ENCODE data around the gene ZNF205. TPM values are rescaled to one million over a fixed set of nuclear protein-coding genes. Genes with fewer than 3 reads are reported as not detected.
A peak's percentile ranks its signal among the peaks of the same experiment; 100 is the strongest.

Gene ZNF205
- total RNA-seq, 2 experiments from 2014 or later: not detected

GRCh38 chr16:3123986-3124886 lies 11.8 kb downstream of the ZNF205 start:
- Mint-ChIP-seq H3K4me3 (peak overlapping the region; percentile 88), H3K36me3 (ENCODE audit: low read depth) (peaks cover 20% of the 10 kb centered on the region), H3K27me3 (no peaks in the 10 kb centered on the region), H3K9me3 (no peaks in the 10 kb centered on the region), H3K27ac (peak overlapping the region; percentile 98), H3K4me1 (peaks cover 48% of the 10 kb centered on the region)
- ChIA-PET CTCF (interaction anchor here (0.8 to 11.8 kb wide), 5 partner anchors 11 to 93 kb away, joined by 3 to 254 read pairs (median 177); partner anchors contain the start of genes ZNF213 and ZSCAN10), POLR2A (interaction anchor here (0.7 to 6.6 kb wide), 13 partner anchors 11 to 103 kb away, joined by 3 to 100 read pairs (median 5); partner anchors contain the start of genes HCFC1R1, IL32, THOC6 and ZNF213)
- DNase-seq: peak; percentile 98

DNA sequence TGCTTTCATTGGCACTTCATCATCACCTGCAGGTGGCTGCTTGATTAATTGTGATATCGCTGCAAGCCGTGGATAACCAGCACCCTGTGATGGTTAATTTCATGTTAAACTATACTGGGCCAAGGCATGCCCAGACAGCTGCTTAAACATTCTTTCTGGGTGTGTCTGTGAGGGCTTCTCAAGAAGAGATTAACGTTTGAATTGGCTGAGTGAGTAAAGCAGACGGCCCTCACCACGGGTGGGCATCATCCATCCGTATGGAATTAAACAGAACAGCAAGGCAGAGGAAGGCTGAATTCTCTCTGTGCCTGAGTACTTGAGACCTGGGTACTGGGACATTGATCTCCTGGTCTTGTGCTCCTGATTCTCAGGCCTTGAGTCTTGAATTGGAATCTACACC lies 15.4 kb downstream of the ZNF205 start:
- ChIA-PET CTCF (interaction anchor here (1.0 to 11.8 kb wide), 12 partner anchors 10 to 120 kb away, joined by 3 to 254 read pairs (median 23); partner anchors contain the start of genes HCFC1R1, THOC6, TNFRSF12A and ZNF205), POLR2A (interaction anchor here (0.9 to 6.6 kb wide), 7 partner anchors 25 to 69 kb away, joined by 3 to 100 read pairs (median 4); partner anchors contain the start of gene IL32)
- Mint-ChIP-seq H3K9me3 (no peaks in the 10 kb centered on the region), H3K4me3 (peak overlapping the region; percentile 62), H3K4me1 (peaks cover 65% of the 10 kb centered on the region), H3K27me3 (no peaks in the 10 kb centered on the region), H3K36me3 (ENCODE audit: low read depth) (peaks cover 34% of the 10 kb centered on the region), H3K27ac (peak overlapping the region; percentile 11)
- DNase-seq: no peak

GRCh38 chr16:3129137-3130131 lies 17.0 kb downstream of the ZNF205 start:
- POLR2A ChIA-PET: interaction anchor here (0.6 to 6.6 kb wide), 32 partner anchors 15 to 272 kb away, joined by 3 to 100 read pairs (median 5); partner anchors contain the start of genes IL32 and ZNF174
- Mint-ChIP-seq H3K27ac (peak overlapping the region; percentile 87), H3K4me1 (peaks cover 66% of the 10 kb centered on the region), H3K27me3 (no peaks in the 10 kb centered on the region), H3K9me3 (no peaks in the 10 kb centered on the region), H3K4me3 (peak overlapping the region; percentile 91), H3K36me3 (ENCODE audit: low read depth) (peaks cover 36% of the 10 kb centered on the region)
- CTCF ChIA-PET: interaction anchor here (0.6 to 11.8 kb wide), 48 partner anchors 9 to 875 kb away, joined by 3 to 254 read pairs (median 6); partner anchors contain the start of genes CLUAP1, HCFC1R1, IL32 and THOC6
- DNase-seq: peak; percentile 82

- CTCF ChIA-PET: interaction anchor here (0.7 to 11.8 kb wide), 14 partner anchors 13 to 312 kb away, joined by 3 to 254 read pairs (median 6); partner anchors contain the start of gene ZSCAN10
- Mint-ChIP-seq H3K9me3 (no peaks in the 10 kb centered on the region), H3K27me3 (no peaks in the 10 kb centered on the region), H3K4me3 (no peak overlapping the region), H3K36me3 (ENCODE audit: low read depth) (peaks cover 29% of the 10 kb centered on the region), H3K27ac (peak overlapping the region; percentile 38), H3K4me1 (peaks cover 60% of the 10 kb centered on the region)
- peak; percentile 51 for DNase-seq
- POLR2A ChIA-PET: interaction anchor here (1.1 to 1.4 kb wide), 4 partner anchors 26 to 73 kb away, joined by 3 to 7 read pairs (median 4); no protein-coding TSS in a partner anchor
Observed at GRCh38 chr16:3131755-3132377, 19.5 kb downstream of the ZNF205 start.

DNA sequence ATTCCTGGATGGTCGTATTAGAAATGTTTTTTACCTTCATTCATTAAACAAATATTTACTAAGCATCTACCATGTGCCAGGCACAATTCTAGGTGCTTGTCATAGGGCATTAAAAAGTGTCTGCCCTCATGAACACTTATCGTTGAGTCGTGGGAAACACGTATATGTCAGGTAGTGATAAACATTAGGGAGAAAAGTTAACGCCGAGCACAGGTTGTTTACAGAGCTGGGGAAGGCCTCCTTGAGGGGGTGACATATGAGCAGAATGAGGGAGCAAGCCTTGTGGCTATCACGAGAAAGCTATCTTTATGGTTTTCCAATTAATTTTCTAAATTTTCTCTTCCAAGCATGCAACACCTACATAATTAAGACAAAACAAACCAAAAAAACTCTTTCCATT lies 21.5 kb downstream of the ZNF205 start:
- DNase-seq: no peak
- H3K36me3 Mint-ChIP-seq (ENCODE audit: low read depth): peaks cover 22% of the 10 kb centered on the region
- H3K4me3 Mint-ChIP-seq: peak overlapping the region; percentile 97
- no peaks in the 10 kb centered on the region for H3K9me3 Mint-ChIP-seq
- peaks cover 46% of the 10 kb centered on the region for H3K4me1 Mint-ChIP-seq
- ChIA-PET POLR2A (interaction anchor here (0.8 to 5.0 kb wide), 28 partner anchors 8 to 164 kb away, joined by 3 to 51 read pairs (median 8); partner anchors contain the start of genes HCFC1R1, IL32, THOC6 and TNFRSF12A), CTCF (interaction anchor here (2.1 to 11.8 kb wide), 6 partner anchors 16 to 102 kb away, joined by 12 to 254 read pairs (median 39); partner anchors contain the start of gene ZSCAN10)
- peak overlapping the region; percentile 88 for H3K27ac Mint-ChIP-seq
- no peaks in the 10 kb centered on the region for H3K27me3 Mint-ChIP-seq

DNA sequence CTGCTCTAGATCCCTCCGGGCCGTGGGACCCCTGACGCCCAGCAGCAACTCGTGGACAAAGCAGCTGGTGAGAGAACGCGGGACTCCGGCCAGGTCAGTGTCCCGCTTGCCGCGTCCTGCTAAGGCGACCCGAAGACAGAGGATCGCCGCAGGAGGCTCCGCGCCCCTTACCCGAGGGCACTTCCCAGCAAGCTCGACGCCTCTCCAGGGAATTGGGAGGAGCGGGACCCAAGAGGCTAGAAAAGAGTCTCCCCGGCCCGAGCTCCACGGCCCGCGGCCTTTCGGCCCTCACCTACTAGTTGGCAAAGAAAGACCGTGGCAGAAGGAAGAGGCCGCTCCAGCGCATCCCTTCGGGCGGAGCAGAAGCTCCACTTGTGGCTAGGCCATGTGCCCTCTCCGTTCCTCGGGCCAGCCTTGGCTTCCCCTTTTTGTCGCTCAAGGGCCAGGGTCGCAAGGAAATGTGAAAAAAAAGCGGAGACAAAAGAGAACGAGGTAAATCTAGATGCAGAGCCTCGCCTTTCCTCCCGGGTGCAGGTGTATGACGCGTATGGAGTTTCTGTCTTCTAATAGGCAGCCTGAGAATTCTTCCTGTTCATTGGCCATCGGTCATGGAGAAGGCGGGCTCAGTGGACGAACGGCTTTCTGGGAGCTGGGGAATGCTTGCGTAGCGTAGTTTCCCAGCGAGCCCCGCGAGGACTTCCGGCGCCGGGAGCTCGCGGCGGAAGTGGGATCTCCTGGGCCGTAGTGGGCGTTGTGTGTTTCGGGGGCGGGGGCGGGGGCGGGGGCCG lies 22.1 kb downstream of the ZNF205 start, which contains the start of gene ZNF213:
Gene ZNF213 (plus strand): TSS at position 692 of the 788 bp plus-strand sequence. CDS start 2,252 bp downstream, outside the sequence.
- ChIA-PET CTCF (interaction anchor here (0.6 to 11.8 kb wide), 23 partner anchors 10 to 323 kb away, joined by 3 to 254 read pairs (median 4); partner anchors contain the start of genes PAQR4 and ZSCAN10), POLR2A (interaction anchor here (0.6 to 5.0 kb wide), 43 partner anchors 9 to 452 kb away, joined by 3 to 51 read pairs (median 5); partner anchors contain the start of genes HCFC1R1, IL32, KCTD5 and PKMYT1)
- Mint-ChIP-seq H3K4me3 (peak within 1 kb of the TSS; percentile 97), H3K4me1 (peaks cover 40% of the 10 kb centered on the region), H3K27ac (peak within 1 kb of the TSS; percentile 88), H3K9me3 (no peaks in the 10 kb centered on the region), H3K27me3 (no peaks in the 10 kb centered on the region), H3K36me3 (ENCODE audit: low read depth) (peaks cover 21% of the 10 kb centered on the region)
- DNase-seq: peak; percentile 96

GRCh38 chr16:3135126-3135715 lies 22.8 kb downstream of the ZNF205 start:
- Mint-ChIP-seq H3K27ac (peak overlapping the region; percentile 85), H3K4me1 (peaks cover 33% of the 10 kb centered on the region), H3K4me3 (peak overlapping the region; percentile 97), H3K27me3 (no peaks in the 10 kb centered on the region), H3K9me3 (no peaks in the 10 kb centered on the region), H3K36me3 (ENCODE audit: low read depth) (peaks cover 19% of the 10 kb centered on the region)
- POLR2A ChIA-PET: interaction anchor here (0.6 to 5.0 kb wide), 34 partner anchors 9 to 819 kb away, joined by 3 to 51 read pairs (median 6); partner anchors contain the start of genes IL32, KCTD5, PKMYT1 and TNFRSF12A
- CTCF ChIA-PET: interaction anchor here (0.6 to 11.8 kb wide), 24 partner anchors 10 to 322 kb away, joined by 3 to 254 read pairs (median 4); partner anchors contain the start of genes PAQR4 and ZSCAN10
- no peak for DNase-seq

DNA sequence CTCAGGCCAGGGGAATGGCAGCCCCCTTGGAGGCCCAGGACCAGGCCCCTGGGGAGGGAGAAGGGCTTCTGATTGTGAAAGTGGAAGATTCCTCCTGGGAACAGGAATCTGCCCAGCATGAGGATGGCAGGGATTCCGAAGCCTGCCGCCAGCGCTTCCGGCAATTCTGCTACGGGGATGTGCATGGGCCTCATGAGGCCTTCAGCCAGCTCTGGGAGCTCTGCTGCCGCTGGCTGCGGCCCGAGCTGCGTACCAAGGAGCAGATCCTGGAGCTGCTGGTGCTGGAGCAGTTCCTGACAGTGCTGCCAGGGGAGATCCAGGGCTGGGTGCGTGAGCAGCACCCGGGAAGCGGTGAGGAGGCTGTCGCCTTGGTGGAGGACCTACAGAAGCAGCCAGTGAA lies 24.9 kb downstream of the ZNF205 start:
- H3K4me3 Mint-ChIP-seq: no peak overlapping the region
- no peaks in the 10 kb centered on the region for H3K27me3 Mint-ChIP-seq
- H3K9me3 Mint-ChIP-seq: no peaks in the 10 kb centered on the region
- CTCF ChIA-PET: interaction anchor here (1.0 to 7.6 kb wide), 4 partner anchors 8 to 133 kb away, joined by 3 to 56 read pairs (median 4); no protein-coding TSS in a partner anchor
- H3K36me3 Mint-ChIP-seq (ENCODE audit: low read depth): peaks cover 15% of the 10 kb centered on the region
- H3K27ac Mint-ChIP-seq: no peak overlapping the region
- H3K4me1 Mint-ChIP-seq: peaks cover 23% of the 10 kb centered on the region
- POLR2A ChIA-PET: interaction anchor here (0.6 to 5.0 kb wide), 4 partner anchors 9 to 36 kb away, joined by 3 to 51 read pairs (median 6); no protein-coding TSS in a partner anchor
- DNase-seq: no peak

DNA sequence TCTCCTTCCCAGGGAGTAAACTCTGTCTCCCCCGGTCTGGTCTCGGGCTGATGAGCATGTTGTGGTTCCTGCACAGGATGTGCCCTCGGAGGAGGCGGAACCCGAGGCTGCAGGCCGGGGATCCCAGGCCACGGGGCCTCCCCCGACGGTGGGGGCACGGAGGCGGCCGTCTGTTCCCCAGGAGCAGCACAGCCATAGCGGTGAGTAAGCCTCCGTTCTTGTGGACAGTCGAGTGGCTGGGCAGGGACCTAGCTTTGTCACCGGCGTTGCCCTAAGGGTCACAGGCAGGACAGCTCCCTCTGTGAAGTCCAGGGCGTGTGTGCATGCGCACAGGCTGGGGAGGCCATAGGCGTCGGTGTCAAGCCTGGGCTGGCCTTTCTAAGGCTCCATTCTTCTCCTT lies 26.0 kb downstream of the ZNF205 start:
- ChIA-PET POLR2A (interaction anchor here (0.8 to 5.0 kb wide), 3 partner anchors 9 to 80 kb away, joined by 3 to 51 read pairs (median 7); no protein-coding TSS in a partner anchor), CTCF (interaction anchor here (1.0 to 7.6 kb wide), 3 partner anchors 9 to 28 kb away, joined by 3 to 56 read pairs (median 5); no protein-coding TSS in a partner anchor)
- Mint-ChIP-seq H3K9me3 (no peaks in the 10 kb centered on the region), H3K27ac (no peak overlapping the region), H3K27me3 (no peaks in the 10 kb centered on the region), H3K4me3 (no peak overlapping the region), H3K4me1 (peaks cover 19% of the 10 kb centered on the region), H3K36me3 (ENCODE audit: low read depth) (peaks cover 19% of the 10 kb centered on the region)
- no peak for DNase-seq

- Mint-ChIP-seq H3K9me3 (no peaks in the 10 kb centered on the region), H3K27me3 (no peaks in the 10 kb centered on the region), H3K36me3 (ENCODE audit: low read depth) (peaks cover 18% of the 10 kb centered on the region), H3K27ac (no peak overlapping the region), H3K4me1 (peaks cover 15% of the 10 kb centered on the region), H3K4me3 (no peak overlapping the region)
- POLR2A ChIA-PET: no interaction called here
- DNase-seq: no peak
- CTCF ChIA-PET: interaction anchor here (1.1 to 2.7 kb wide), 2 partner anchors 9 to 11 kb away, joined by 4 to 10 read pairs; no protein-coding TSS in a partner anchor
Observed at GRCh38 chr16:3138823-3139426, 26.5 kb downstream of the ZNF205 start.

All from activated CD4-positive, alpha-beta memory T cell treated with anti-CD3 and anti-CD28 coated beads, Interleukin-2, amount 10 ng/mL, durations not matched to agents 7 days and 5 days (primary cell).